ENCODE data around the gene HMX2. TPM values are rescaled to one million over a fixed set of nuclear protein-coding genes. Genes with fewer than 3 reads are reported as not detected.

The HMX2 gene
- total and polyA plus RNA-seq, 2 of the 8 experiments (the other 6 are each of a cell fraction or from before 2014, with no cell fraction given): 2.0 to 2.7 TPM

GRCh38 chr10:123134915-123135414 is 13.0 kb upstream of the HMX2 start (continued):
- TF ChIP-seq NRF1 (IDR thresholded peaks at IDR 0.05; ENCODE audit: low read depth, low read length) (no peak), GABPA (IDR thresholded peaks at IDR 0.05; ENCODE audit: borderline replicate concordance, insufficient read depth, low read length) (no peak), RBBP5 (IDR thresholded peaks at IDR 0.05; ENCODE audit: borderline replicate concordance, low read depth, low read length) (no peak), CHD2 (IDR thresholded peaks at IDR 0.05; ENCODE audit: low read length) (no peak), KDM1A (IDR thresholded peaks at IDR 0.05; ENCODE audit: borderline replicate concordance, low read length) (no peak), GTF2F1 (IDR thresholded peaks at IDR 0.05; ENCODE audit: borderline replicate concordance, low read depth, low read length) (no peak), RXRA (IDR thresholded peaks at IDR 0.05; ENCODE audit: insufficient read depth, low read depth, low read length) (no peak), TCF12 (IDR thresholded peaks at IDR 0.05; ENCODE audit: low read depth, low read length) (0 out of 2 replicates have a peak, but pooled peaks have one; percentile 2), SP2 (IDR thresholded peaks at IDR 0.05; ENCODE audit: low read length) (no peak)
- TF ChIP-seq, protein P1, sequence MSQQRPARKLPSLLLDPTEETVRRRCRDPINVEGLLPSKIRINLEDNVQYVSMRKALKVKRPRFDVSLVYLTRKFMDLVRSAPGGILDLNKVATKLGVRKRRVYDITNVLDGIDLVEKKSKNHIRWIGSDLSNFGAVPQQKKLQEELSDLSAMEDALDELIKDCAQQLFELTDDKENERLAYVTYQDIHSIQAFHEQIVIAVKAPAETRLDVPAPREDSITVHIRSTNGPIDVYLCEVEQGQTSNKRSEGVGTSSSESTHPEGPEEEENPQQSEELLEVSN (IDR thresholded peaks at IDR 0.05): 0 out of 2 replicates have a peak, but pooled peaks have one; percentile 5
- TF ChIP-seq, protein P2, sequence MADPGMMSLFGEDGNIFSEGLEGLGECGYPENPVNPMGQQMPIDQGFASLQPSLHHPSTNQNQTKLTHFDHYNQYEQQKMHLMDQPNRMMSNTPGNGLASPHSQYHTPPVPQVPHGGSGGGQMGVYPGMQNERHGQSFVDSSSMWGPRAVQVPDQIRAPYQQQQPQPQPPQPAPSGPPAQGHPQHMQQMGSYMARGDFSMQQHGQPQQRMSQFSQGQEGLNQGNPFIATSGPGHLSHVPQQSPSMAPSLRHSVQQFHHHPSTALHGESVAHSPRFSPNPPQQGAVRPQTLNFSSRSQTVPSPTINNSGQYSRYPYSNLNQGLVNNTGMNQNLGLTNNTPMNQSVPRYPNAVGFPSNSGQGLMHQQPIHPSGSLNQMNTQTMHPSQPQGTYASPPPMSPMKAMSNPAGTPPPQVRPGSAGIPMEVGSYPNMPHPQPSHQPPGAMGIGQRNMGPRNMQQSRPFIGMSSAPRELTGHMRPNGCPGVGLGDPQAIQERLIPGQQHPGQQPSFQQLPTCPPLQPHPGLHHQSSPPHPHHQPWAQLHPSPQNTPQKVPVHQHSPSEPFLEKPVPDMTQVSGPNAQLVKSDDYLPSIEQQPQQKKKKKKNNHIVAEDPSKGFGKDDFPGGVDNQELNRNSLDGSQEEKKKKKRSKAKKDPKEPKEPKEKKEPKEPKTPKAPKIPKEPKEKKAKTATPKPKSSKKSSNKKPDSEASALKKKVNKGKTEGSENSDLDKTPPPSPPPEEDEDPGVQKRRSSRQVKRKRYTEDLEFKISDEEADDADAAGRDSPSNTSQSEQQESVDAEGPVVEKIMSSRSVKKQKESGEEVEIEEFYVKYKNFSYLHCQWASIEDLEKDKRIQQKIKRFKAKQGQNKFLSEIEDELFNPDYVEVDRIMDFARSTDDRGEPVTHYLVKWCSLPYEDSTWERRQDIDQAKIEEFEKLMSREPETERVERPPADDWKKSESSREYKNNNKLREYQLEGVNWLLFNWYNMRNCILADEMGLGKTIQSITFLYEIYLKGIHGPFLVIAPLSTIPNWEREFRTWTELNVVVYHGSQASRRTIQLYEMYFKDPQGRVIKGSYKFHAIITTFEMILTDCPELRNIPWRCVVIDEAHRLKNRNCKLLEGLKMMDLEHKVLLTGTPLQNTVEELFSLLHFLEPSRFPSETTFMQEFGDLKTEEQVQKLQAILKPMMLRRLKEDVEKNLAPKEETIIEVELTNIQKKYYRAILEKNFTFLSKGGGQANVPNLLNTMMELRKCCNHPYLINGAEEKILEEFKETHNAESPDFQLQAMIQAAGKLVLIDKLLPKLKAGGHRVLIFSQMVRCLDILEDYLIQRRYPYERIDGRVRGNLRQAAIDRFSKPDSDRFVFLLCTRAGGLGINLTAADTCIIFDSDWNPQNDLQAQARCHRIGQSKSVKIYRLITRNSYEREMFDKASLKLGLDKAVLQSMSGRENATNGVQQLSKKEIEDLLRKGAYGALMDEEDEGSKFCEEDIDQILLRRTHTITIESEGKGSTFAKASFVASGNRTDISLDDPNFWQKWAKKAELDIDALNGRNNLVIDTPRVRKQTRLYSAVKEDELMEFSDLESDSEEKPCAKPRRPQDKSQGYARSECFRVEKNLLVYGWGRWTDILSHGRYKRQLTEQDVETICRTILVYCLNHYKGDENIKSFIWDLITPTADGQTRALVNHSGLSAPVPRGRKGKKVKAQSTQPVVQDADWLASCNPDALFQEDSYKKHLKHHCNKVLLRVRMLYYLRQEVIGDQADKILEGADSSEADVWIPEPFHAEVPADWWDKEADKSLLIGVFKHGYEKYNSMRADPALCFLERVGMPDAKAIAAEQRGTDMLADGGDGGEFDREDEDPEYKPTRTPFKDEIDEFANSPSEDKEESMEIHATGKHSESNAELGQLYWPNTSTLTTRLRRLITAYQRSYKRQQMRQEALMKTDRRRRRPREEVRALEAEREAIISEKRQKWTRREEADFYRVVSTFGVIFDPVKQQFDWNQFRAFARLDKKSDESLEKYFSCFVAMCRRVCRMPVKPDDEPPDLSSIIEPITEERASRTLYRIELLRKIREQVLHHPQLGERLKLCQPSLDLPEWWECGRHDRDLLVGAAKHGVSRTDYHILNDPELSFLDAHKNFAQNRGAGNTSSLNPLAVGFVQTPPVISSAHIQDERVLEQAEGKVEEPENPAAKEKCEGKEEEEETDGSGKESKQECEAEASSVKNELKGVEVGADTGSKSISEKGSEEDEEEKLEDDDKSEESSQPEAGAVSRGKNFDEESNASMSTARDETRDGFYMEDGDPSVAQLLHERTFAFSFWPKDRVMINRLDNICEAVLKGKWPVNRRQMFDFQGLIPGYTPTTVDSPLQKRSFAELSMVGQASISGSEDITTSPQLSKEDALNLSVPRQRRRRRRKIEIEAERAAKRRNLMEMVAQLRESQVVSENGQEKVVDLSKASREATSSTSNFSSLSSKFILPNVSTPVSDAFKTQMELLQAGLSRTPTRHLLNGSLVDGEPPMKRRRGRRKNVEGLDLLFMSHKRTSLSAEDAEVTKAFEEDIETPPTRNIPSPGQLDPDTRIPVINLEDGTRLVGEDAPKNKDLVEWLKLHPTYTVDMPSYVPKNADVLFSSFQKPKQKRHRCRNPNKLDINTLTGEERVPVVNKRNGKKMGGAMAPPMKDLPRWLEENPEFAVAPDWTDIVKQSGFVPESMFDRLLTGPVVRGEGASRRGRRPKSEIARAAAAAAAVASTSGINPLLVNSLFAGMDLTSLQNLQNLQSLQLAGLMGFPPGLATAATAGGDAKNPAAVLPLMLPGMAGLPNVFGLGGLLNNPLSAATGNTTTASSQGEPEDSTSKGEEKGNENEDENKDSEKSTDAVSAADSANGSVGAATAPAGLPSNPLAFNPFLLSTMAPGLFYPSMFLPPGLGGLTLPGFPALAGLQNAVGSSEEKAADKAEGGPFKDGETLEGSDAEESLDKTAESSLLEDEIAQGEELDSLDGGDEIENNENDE (IDR thresholded peaks at IDR 0.05; ENCODE audit: insufficient replicate concordance, low read length): no peak
